ENCODE measurements around the gene CHP1.
"Not testable (repeated sequence)": the region's sequence is repeated elsewhere in the genome, so short reads cannot be mapped to it uniquely, and the experiment has no call there.

The CHP1 gene

GRCh38 chr15:41307679-41308078 is 76.6 kb downstream of the CHP1 start:
- H3K4me2 ChIP-seq (ENCODE audit: low read depth, low read length, poor library complexity, severe bottlenecking): no peak overlapping the region

GRCh38 chr15:41309226-41309905 is 78.3 kb downstream of the CHP1 start:
- Histone ChIP-seq H3K79me2 (ENCODE audit: insufficient read depth, low read length) (no peaks in the 10 kb centered on the region), H4K20me1 (ENCODE audit: insufficient read depth, low read length, poor library complexity, severe bottlenecking) (no peaks in the 10 kb centered on the region), H3K9me2 (replicated peaks; ENCODE audit: low read depth, low read length) (no peaks in the 10 kb centered on the region), H3K9ac (ENCODE audit: low read depth, low read length, poor library complexity, severe bottlenecking) (no peak overlapping the region), H3K9me3 (ENCODE audit: insufficient read depth, low read depth, low read length) (no peaks in the 10 kb centered on the region), H3K4me3 (ENCODE audit: low read length, poor library complexity, severe bottlenecking) (no peak overlapping the region), H3K4me2 (ENCODE audit: low read depth, low read length, poor library complexity, severe bottlenecking) (no peak overlapping the region), H3K4me1 (ENCODE audit: insufficient read depth, low read length, poor library complexity, severe bottlenecking) (peaks cover 12% of the 10 kb centered on the region), H3F3A (ENCODE audit: low read depth) (no peaks in the 10 kb centered on the region; the same call in 1 of the 2 replicates), H3K27me3 (ENCODE audit: insufficient read depth, low read length, poor library complexity, severe bottlenecking) (no peaks in the 10 kb centered on the region), H3K36me3 (ENCODE audit: insufficient read depth, low read length) (peaks cover 34% of the 10 kb centered on the region; the same call in 1 of the 2 replicates), H2AFZ (ENCODE audit: low read length) (no peak overlapping the region)
- no peak for TF ChIP-seq CTCF (conservative IDR thresholded peaks at IDR 0.05; ENCODE audit: low read length)
- TF ChIP-seq EZH2phosphoT487 (IDR thresholded peaks at IDR 0.05; ENCODE audit: borderline replicate concordance): no peak

More at GRCh38 chr15:41307679-41308078, 76.6 kb downstream of the CHP1 start:
- Histone ChIP-seq H3K4me3 (ENCODE audit: low read length, poor library complexity, severe bottlenecking) (no peak overlapping the region), H3K79me2 (ENCODE audit: insufficient read depth, low read length) (no peaks in the 10 kb centered on the region), H3K9me3 (ENCODE audit: insufficient read depth, low read depth, low read length) (no peaks in the 10 kb centered on the region), H3K4me1 (ENCODE audit: insufficient read depth, low read length, poor library complexity, severe bottlenecking) (peaks cover 14% of the 10 kb centered on the region), H3F3A (ENCODE audit: low read depth) (peaks cover 1% of the 10 kb centered on the region; the same call in 1 of the 2 replicates), H2AFZ (ENCODE audit: low read length) (no peak overlapping the region), H3K9me2 (replicated peaks; ENCODE audit: low read depth, low read length) (no peaks in the 10 kb centered on the region), H4K20me1 (ENCODE audit: insufficient read depth, low read length, poor library complexity, severe bottlenecking) (no peaks in the 10 kb centered on the region), H3K9ac (ENCODE audit: low read depth, low read length, poor library complexity, severe bottlenecking) (no peak overlapping the region), H3K27me3 (ENCODE audit: insufficient read depth, low read length, poor library complexity, severe bottlenecking) (no peaks in the 10 kb centered on the region), H3K36me3 (ENCODE audit: insufficient read depth, low read length) (peaks cover 21% of the 10 kb centered on the region; the same call in 1 of the 2 replicates)
- TF ChIP-seq CTCF (conservative IDR thresholded peaks at IDR 0.05; ENCODE audit: low read length) (no peak), EZH2phosphoT487 (IDR thresholded peaks at IDR 0.05; ENCODE audit: borderline replicate concordance) (no peak)

- not testable (repeated sequence) for H3K36me3 ChIP-seq (ENCODE audit: insufficient read depth, low read length)
- peaks cover 18% of the 10 kb centered on the region; the same call in 1 of the 2 replicates for H3K79me2 ChIP-seq (ENCODE audit: insufficient read depth, low read length)
These were observed 89.8 kb downstream of the CHP1 start for GRCh38 chr15:41320805-41321330.

More at GRCh38 chr15:41320805-41321330, 89.8 kb downstream of the CHP1 start:
- H3K4me3 ChIP-seq (ENCODE audit: low read length, poor library complexity, severe bottlenecking); H3K4me1 ChIP-seq (ENCODE audit: insufficient read depth, low read length, poor library complexity, severe bottlenecking); H4K20me1 ChIP-seq (ENCODE audit: insufficient read depth, low read length, poor library complexity, severe bottlenecking); H3K4me2 ChIP-seq (ENCODE audit: low read depth, low read length, poor library complexity, severe bottlenecking); H3K9me2 ChIP-seq (replicated peaks; ENCODE audit: low read depth, low read length); H3K27me3 ChIP-seq (ENCODE audit: insufficient read depth, low read length, poor library complexity, severe bottlenecking); H3F3A ChIP-seq (ENCODE audit: low read depth); H3K9ac ChIP-seq (ENCODE audit: low read depth, low read length, poor library complexity, severe bottlenecking); H2AFZ ChIP-seq (ENCODE audit: low read length); H3K9me3 ChIP-seq (ENCODE audit: insufficient read depth, low read depth, low read length): not testable (repeated sequence)
